HG02970 (cell line): ENCODE results near the gene HSPG2.
"Not testable (repeated sequence)": the region's sequence is repeated elsewhere in the genome, so short reads cannot be mapped to it uniquely, and the experiment has no call there.

Source experiments
- ATAC-seq: cut with Tn5 transposase; IDR thresholded peaks from one replicate; pipeline ENCODE4 v1.9.1; 2021; ENCODE audit warnings: mild to moderate bottlenecking, moderate library complexity, moderate number of reproducible peaks; ENCODE audit not compliant: unreplicated experiment, low FRiP score

The HSPG2 gene

DNA sequence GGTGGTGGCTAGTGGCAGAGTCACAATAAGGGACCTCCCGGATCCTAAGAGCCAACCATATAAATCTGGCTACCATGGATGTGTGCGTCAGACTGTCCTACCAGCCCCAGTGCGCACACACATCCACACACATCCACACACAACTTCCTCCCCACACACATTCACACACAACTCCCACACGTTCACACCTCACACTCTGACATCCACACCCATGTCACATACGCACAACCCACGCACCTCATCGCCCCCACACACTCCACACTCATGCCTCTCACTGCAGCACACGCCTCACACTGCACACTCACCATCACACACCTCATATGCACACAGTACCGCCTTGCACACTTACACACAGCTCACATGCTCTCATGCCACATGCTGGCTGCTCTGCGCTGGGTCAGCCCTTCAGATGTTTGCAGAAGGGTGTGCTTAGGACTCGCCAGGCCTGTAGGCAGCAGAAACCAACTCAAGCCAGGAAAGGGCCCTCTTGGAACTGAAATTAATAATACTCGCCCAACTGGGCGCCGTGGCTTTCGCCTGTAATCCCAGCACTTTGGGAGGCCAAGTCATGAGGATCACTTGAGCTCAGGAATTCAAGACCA is 122.0 kb downstream of the HSPG2 start:
- no peak for ATAC-seq

DNA sequence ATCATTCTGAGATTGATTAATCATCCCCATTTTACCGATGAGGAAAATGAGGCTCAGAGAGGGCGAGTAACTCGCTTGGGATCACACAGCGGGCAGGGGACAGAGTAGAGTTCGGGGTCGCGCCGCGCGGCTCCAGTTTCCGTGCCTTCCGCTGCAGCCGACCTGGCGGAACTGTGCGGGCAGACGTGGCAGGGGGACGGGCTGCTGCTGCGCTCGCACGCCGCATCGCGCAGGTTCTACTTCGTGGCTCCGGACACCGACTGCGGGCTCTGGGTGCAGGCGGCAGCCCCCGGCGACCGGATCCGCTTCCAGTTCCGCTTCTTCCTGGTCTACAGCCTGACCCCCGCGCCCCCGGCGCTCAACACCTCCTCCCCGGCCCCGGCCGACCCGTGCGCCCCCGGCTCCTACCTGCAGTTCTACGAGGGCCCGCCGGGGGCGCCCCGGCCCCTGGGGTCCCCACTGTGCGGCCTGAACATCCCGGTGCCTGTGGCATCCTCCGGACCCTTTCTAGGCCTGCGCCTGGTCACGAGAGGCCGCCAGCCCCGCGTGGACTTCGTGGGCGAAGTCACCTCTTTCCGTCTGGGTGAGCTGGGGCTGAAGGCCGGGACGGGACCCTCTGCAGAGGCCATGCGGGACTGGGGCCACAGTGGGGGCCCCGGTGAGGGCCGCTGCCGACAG is 122.7 kb downstream of the HSPG2 start:
- ATAC-seq = no peak

DNA sequence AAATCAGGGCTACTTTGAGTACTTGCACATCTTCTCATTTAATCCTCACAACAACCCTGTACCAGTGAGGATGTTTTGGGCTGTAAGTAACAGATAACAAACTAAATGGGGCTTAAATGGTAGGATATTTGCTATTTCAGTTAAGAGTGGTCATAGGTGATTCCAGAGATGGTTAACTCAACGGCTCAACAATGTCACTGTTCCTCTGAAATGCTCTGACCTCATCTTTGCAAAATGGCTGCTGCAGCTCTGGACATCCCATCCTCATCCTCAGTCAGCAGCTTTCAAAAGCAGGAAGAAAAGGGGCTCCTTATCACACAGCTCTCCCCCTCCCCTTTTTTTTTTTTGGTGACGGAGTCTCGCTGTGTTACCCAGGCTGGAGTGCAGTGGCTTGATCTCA is 123.6 kb downstream of the HSPG2 start:
- ATAC-seq = no peak

DNA sequence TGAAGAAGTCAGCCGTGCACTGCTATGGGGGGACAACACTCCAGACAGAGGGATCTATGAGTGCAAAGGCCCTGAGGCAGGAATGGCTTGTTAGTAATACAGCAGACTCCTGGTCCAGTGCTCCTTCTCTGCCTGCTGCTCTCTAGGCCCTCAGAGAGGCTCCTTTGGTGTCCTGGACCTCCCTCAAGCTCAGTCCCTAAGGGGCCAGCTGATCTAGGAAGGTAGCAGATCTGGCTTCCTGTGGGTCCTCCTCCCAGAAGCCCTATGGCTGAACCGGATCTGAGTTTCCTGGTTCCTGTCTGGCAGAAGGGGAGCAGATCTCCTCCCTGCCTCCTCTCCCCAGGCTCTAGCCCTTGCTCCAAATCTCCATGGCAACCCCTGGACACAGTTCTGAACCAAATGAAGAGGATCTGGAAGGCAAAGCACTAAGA is 125.2 kb downstream of the HSPG2 start, which contains the start of gene LDLRAD2:
TSS of gene LDLRAD2 (plus strand) at position 391 of the 431 bp plus-strand sequence. CDS start 187 bp downstream, outside the sequence.
- ATAC-seq = no peak

DNA sequence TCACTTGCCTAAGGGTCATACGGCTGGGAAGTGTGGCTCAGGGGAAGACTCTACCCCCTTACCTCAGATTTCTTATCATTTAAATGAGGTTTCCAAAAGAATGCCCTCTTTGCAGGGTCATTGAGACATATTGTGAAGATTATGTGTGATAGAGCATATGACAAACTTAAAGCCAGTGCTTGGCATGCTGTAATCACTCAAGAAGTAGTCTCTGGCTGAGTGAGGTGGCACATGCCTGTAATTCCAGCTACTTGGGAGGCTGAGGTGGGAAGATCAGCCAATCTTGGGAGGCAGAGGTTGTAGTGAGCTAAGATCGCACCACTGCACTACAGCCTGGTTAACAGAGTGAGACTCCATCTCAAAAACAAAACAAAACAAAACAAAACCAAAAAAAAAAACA is 132.6 kb downstream of the HSPG2 start:
- no peak for ATAC-seq

DNA sequence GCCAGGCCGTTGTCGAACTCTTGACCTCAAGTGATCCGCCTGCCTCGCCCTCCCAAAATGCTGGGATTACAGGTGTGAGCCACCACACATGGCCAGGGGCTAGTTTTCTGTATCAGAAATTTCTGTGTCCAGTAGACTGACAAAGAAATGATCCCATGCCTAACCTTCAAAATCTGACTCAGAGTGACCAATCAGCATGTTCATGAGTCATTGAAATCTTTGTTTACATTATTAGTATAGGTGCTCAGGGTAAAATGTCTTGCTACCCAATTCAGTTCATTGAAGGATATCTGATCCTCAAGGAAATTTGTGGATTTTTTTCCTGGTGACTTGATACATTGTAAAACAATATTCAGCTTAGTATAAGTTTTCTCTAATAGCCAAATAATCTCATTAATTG is 136.0 kb downstream of the HSPG2 start:
- ATAC-seq = no peak

DNA sequence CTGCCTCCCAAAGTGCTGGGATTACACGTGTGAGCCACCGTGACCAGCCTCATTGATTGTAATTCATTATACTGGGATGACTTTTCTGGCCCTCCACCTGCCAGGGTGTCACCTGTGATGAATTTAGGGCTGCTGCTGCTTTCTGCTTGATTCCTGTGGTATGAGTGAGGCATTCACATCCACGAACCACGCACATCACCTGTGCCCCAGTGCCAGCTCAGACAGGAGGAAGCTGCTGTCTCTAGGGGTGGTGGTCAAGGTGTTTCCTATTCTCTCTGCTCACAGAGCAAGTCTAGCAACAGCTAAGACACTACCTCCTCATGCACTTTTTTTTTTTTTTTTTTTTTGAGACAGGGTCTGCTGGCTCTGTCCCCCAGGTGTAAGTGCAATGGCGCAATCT is 137.4 kb downstream of the HSPG2 start:
- no peak for ATAC-seq

DNA sequence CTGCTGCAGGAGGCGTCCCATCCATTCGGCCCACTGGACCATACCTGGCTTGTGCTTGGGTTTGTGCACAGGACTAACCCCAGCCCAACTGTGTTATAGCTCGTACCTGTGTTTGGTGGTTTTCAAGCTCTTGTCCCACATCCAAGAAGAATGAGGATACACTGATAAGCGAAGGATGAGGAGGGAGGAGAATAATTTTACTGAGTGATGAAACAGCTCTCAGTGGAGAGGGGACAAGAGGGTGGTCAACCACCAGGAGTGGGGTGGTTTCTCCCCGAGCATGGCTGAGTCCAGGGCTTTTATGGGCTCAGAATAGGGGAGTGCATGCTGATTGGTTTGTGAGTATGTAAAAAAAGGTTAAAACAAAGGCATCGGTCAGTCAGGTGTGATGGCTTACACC is 142.0 kb downstream of the HSPG2 start:
- no peak for ATAC-seq

DNA sequence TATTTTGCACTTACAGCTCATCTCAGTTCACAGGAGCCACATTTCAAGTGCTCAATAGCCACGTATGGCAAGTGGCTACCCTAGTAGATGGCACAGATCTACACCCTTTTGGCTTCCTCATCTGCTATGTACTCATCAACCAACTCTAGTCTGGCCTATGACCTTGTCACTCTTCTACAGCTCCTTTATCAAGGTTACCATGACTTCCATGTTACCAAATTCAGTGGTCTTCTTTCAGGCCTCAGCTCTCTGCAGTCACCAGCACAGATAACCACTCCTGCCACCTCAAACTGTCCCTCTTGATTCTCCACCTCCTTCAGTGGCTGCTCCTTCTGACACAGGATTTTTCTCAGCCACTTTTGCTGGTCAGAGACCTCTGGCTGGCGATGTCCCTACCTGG is 142.5 kb downstream of the HSPG2 start:
- ATAC-seq = no peak

DNA sequence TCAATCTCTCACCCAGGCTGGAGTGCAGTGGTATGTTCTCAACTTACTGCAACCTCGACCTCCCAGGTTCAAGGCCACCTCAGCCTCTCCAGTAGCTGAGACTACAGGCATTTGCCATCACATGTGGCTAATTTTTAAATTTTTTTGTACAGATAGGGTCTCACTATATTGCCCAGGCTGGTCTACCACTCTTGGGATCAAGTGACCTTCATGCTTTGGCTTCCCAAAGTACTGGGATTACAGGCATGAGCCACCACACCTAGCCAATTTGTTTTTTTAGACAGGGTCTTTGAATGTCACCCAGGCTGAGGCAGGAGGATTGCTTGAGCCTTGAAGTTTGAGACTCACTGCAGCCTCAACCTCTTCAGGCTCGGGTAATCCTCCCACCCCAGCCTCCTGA is 144.0 kb downstream of the HSPG2 start:
- no peak for ATAC-seq

DNA sequence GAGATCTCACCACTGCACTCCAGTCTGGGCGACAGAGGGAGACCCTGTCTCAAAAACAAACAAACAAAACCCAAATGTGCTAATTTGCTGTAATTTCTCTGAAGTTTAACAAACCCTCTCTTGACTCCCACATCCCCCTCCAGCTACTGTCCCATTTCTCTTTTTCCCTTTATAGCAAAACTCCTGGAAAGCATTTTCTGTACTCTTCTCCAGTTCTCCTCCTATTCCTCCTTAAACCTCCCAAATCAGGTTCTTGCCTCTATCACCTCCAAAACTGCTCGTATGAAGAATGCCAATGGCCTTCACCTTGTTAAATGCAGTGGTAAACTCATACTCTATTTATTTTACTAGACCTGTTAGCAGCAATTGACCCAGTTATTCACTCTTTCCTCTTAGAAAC is 150.5 kb downstream of the HSPG2 start:
- ATAC-seq = no peak

DNA sequence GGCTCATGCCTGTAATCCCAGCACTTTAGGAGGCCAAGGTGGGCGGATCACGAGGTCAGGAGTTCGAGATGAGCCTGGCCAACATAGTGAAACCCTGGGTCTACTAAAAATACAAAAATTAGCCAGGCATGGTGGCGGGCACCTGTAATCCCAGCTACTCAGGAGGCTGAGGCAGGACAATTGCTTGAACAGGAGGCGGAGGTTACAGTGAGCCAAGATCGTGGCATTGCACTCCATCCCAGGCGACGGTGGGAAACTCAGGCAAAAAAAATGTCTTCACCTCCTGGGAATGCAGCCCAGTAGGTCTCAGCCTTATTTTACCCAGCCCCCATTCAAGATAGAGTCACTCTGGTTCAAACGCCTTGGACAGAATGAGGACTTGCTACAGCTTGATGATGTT is 151.3 kb downstream of the HSPG2 start:
- not testable (repeated sequence) for ATAC-seq

DNA sequence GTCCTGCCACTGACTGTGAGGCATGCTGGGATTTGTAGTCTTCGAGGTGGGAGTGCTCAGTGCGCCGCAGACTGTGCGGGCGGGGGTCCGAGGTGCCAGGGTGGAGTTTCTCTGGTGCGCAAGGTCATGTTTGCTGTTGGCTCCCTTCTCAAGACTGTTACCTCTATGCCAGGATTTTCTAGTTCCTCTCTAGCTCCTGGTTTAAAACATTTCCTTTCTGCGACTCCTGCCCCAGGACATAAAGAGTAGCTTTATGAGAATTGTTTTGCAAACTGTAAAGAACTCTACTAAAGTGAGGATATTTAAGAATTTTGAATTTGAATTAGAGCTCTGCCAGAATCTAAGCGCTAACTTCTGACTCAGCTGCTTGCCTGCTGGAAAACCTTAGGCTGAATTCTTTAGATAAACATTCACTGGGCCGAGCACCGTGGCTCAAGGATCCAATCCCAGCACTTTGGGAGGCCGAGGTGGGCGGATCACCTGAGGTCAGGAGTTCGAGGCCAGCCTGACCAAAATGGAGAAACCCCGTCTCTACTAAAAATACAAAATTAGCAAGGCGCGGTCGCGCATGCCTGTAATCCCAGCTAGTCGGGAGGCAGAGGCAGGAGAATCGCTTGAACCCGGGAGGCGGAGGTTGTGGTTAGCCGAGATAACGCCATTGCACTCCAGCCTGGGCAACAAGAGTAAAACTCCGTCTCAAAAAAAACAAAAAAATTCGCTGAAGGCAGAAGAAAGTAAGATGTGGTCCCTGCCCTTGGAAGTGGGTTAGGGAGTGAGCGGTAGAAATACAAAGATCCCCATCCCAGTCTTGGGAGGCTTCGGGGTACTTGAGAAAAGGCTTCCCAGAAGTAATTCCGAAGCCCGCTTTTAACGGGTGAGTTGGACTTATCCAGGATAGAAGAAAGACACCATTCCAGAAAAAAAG is 153.2 kb downstream of the HSPG2 start:
- ATAC-seq = no peak

DNA sequence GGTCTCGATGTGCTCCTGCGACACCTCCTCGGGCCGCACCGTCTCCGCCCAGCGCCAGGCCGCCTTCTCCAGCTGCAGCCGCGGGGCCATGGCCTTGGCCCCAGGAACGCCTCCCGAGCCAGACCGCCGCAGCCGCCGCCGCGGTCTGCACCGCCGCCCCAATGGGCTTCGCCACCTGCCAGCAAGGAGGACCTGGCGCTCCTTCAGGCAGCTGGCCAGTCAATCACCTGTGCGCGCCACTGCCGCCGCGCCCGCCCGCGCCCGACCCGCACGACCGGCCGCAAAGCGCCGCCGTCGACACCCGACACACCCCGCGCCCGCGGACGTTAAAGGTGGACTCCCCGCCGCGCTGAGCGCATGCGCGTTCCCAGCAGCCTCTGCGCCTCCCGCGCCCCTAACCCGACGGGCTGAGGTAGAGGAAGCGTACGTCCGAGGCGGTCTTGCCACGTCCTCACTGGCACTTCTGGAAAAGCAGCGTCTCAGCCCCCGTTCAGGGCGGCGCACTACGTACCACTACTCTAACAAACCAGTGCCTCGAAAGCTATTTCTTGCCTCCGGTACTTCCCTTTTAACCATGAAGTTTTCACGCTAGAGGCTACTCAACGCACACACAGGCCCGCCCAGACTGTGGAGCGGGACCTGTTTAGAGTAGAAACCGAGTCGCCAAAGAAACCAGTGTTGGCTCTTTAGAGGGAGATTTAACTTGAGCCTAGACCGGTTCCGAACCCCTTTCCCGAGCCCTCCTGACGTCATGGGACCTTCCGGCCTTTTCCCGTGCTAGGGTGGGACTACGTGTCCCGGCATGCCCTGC is 154.0 kb downstream of the HSPG2 start, which contains the start of gene USP48:
TSS of gene USP48 (minus strand) at position 282 of the 811 bp plus-strand sequence. CDS start at position 90, 192 bp downstream.
- ATAC-seq = peak; percentile 65

DNA sequence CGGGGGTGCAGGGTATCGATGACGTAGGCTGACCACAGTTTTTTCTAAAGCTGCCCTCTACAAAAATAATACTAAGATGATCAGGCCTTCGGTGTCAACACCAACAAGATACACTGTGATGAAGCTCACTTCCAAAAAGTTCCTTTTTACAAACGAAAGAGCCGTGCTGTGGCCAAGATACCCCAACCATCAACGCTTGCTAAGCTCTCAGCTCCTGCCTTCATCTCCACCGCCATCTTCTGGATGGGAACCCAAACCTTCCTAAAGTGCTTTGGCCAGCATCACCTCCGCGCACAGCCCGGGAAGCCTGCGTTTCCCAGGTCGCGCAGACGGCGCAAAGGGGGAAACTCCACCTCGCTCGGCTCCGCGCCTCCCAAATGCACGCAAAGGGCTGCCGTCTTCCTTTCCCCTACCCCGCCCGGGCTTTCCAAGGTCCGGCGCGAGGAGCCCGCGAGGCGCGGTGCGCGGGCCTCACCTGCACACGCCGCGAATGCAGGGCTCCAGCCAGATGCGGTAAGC is 154.7 kb downstream of the HSPG2 start:
- ATAC-seq = peak; percentile 21

DNA sequence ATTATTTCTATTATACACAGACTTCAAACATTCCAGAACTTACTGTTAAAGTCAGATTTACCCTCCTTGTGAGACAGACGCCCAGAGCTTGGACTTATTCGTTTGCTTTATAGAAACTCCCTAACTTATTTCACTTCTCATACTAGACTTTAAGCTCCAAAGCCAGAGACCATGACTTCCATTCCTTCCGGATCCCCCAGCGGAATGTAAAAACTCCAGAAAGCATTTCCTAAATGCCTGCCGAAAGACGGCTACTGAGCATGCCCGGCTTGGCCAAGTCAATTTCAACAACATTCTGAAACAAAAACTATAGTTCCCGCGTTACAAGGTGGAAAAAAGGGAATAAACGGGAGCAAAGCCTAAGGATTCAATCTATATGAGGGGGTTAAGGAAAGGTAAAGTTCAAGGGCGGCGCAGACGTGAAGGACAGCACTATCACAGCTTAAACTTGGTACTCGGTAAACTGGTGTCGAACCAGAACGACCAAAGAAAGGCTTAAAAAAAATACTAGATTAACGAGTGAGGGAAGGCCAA is 155.2 kb downstream of the HSPG2 start:
- peak; percentile 12 for ATAC-seq

DNA sequence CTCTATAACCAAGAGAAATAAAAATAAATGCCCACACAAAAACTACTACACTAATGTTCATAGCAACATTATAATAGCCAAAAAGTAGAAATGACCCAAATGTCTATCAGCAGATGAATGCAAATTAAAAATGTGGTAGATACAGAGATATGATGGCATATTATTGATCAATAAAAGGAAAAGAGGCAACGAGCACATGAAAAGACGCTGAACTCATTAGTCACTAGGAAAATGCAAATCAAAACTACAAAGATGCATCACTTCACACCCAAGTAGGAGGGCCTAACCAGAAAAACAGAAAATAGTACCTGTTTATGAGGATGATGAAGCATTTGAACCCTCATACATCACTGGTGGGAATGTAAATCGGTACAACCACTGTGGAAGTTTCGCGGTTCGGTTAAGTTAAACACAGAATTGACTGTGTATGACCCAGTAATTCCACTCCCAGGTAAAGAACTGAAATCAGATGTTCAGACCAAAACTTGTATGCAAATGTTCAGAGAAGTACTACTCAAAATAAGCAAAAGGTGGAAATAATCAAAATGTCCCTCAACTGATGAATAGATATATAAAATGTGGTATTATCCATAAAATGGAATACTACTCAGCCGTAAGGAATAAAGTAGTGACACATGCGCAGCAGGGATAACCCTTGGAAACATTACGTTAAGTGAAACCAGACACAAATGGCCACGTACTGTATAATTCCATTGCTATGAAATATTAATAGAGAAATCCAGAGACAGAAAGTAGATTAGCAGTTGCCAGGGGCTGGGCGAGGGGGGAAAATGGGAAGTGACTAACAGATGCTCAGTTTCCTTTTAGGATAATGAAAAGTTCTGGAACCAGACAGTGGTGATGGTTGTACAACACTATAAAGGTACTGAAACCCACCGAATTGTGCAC is 157.2 kb downstream of the HSPG2 start:
- ATAC-seq = no peak

DNA sequence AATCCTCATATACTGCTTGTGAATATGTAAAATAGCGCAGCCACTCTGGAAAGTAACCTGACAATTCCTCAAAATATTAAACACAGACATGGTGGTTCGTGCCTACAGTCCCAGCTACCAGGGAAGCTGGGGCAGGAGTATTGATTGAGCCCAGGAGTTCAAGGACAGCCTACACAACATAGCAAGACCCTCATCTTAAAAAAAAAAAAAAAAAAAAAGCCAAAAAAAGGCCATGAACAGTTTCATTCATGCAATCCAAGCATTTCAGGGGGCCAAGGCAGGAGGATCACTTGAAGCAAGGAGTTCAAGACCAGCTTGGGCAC is 158.7 kb downstream of the HSPG2 start:
- ATAC-seq = no peak

DNA sequence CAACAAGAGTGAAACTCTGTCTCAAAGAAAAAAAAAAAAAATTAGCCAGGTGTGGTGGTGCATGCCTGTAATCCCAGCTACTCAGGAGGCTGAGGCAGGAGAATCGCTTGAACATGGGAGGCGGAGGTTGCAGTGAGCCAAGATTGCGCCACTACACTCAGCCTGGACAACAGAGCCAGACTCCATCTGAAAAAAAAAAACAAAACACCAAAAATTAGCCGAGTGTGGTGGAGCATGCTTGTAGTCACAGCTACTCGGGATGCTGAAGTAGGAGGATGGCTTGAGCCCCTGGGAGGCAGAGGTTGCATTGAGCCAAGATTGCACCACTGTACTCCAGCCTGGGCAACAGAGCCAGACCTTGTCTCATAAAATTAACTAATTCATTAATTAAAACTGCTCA is 160.2 kb downstream of the HSPG2 start:
- not testable (repeated sequence) for ATAC-seq
